HepG2 (cell line): ENCODE measurements around the gene STUB1. TPM values are rescaled to one million over a fixed set of nuclear protein-coding genes. Genes with fewer than 3 reads are reported as not detected.

ENCODE experiments used
- AHR ChIP-seq: IDR thresholded peaks from 2 replicates; pipeline ENCODE4 v1.6.1; 2018; ENCODE audit warnings: missing genetic modification reagents, missing compliant biosample characterization
- CBX5 ChIP-seq: sonication (generic); formaldehyde crosslinking; IDR thresholded peaks from 2 replicates; pipeline ENCODE4 v1.4.0; 2020; ENCODE audit warnings: missing genetic modification reagents, borderline replicate concordance
- CEBPB ChIP-seq: IDR thresholded peaks from 2 replicates; pipeline ENCODE4 v1.6.1; 2011; ENCODE audit warnings: low read depth, low read length, improper control_type of control experiment, borderline replicate concordance
- EHMT2 ChIP-seq: fragments of 200-600 bp; sonication (generic); IDR thresholded peaks from 2 replicates; pipeline ENCODE4 v1.7.0; 2017; ENCODE audit warnings: antibody characterized with exemption, low read depth, low read length, borderline replicate concordance
- FOXP1 ChIP-seq, 2 experiments: fragments of 450-650 bp in 1 of 2; IDR thresholded peaks; 2 replicates each; pipeline ENCODE4 v1.6.1; 2017 to 2018; ENCODE audit warnings: antibody characterized with exemption in 1 of 2
- HCFC1 ChIP-seq: fragments of 150-350 bp; IDR thresholded peaks from 2 replicates; pipeline ENCODE4 v1.6.1; 2014; ENCODE audit warnings: low read depth, low read length
- HNRNPL ChIP-seq: fragments of 200-400 bp; formaldehyde crosslinking; IDR thresholded peaks from 2 replicates; pipeline ENCODE4 v1.6.1; 2017; ENCODE audit warnings: mild to moderate bottlenecking, low read depth, low read length
- KDM3A ChIP-seq: IDR thresholded peaks from 2 replicates; pipeline ENCODE4 v1.6.1; 2018; ENCODE audit warnings: low read depth, missing compliant biosample characterization
- NFKBIZ ChIP-seq: IDR thresholded peaks from 2 replicates; pipeline ENCODE4 v1.6.1; 2018; ENCODE audit warnings: missing genetic modification reagents, missing compliant biosample characterization
- PHF8 ChIP-seq: sonication (generic); formaldehyde crosslinking; IDR thresholded peaks from 2 replicates; pipeline ENCODE4 v1.5.0; 2020; ENCODE audit warnings: missing genetic modification reagents
- PRDM10 ChIP-seq: sonication (generic); formaldehyde crosslinking; IDR thresholded peaks from 2 replicates; pipeline ENCODE4 v1.4.0; 2020; ENCODE audit warnings: low read depth, missing genetic modification reagents
- SRSF9 ChIP-seq: fragments of 200-400 bp; formaldehyde crosslinking; IDR thresholded peaks from 2 replicates; pipeline ENCODE4 v1.6.1; 2018; ENCODE audit warnings: borderline replicate concordance, mild to moderate bottlenecking, low read depth, low read length; ENCODE audit not compliant: insufficient read depth, poor library complexity, severe bottlenecking
- TEAD3 ChIP-seq: optimal IDR thresholded peaks from 2 replicates; pipeline ENCODE3; 2016; ENCODE audit warnings: borderline replicate concordance
- ZKSCAN8 ChIP-seq: IDR thresholded peaks from 2 replicates; pipeline ENCODE4 v1.6.1; 2016; ENCODE audit warnings: borderline replicate concordance, missing genetic modification reagents, missing compliant biosample characterization
- ZNF512B ChIP-seq: sonication (generic); formaldehyde crosslinking; IDR thresholded peaks from 2 replicates; pipeline ENCODE4 v1.5.1; 2020; ENCODE audit warnings: missing genetic modification reagents, mild to moderate bottlenecking, borderline replicate concordance
- ZNF619 ChIP-seq: sonication (generic); formaldehyde crosslinking; IDR thresholded peaks from 2 replicates; pipeline ENCODE4 v1.4.0; 2020; ENCODE audit warnings: mild to moderate bottlenecking, missing genetic modification reagents
- ZNF678 ChIP-seq: sonication (generic); formaldehyde crosslinking; IDR thresholded peaks from 2 replicates; pipeline ENCODE4 v1.4.0; 2020; ENCODE audit warnings: mild to moderate bottlenecking, missing genetic modification reagents
- ZNF691 ChIP-seq: sonication (generic); formaldehyde crosslinking; IDR thresholded peaks from 2 replicates; pipeline ENCODE4 v1.4.0; 2020; ENCODE audit warnings: missing genetic modification reagents, low read depth, mild to moderate bottlenecking, borderline replicate concordance
- ZNF7 ChIP-seq: IDR thresholded peaks from 2 replicates; pipeline ENCODE4 v1.6.1; 2016; ENCODE audit warnings: missing biosample characterization, missing genetic modification reagents
- ZNF747 ChIP-seq: sonication (generic); formaldehyde crosslinking; IDR thresholded peaks from 2 replicates; pipeline ENCODE4 v1.8.1; 2023; ENCODE audit warnings: missing genetic modification reagents, mild to moderate bottlenecking, borderline replicate concordance
- ZNF883 ChIP-seq: sonication (generic); formaldehyde crosslinking; IDR thresholded peaks from 2 replicates; pipeline ENCODE4 v1.5.1; 2020; ENCODE audit warnings: mild to moderate bottlenecking, missing genetic modification reagents; ENCODE audit errors: not compliant biosample characterization
- polyA plus RNA-seq, 8 experiments: library from polyadenylated mRNA; depleted of rRNA in 3 of 8; stranded (reverse) in 7 of 8; unstranded in 1 of 8; fragments of >200 nt; fragmentation: Illumina TruSeq in 4 of 8; extraction: Trizol in 4 of 8; gene quantifications; 2 replicates each; pipeline versions ENCODE4 v1.2.1 to v1.2.3, GENCODE V29; 2011 to 2016; ENCODE audit warnings: low read depth in 4 of 8, missing spikeins in 1 of 8, mixed read lengths in 1 of 8; ENCODE audit not compliant: insufficient read depth in 1 of 8
- total RNA-seq, 5 experiments: library from RNA; depleted of rRNA; stranded (reverse); fragments of >200 nt; fragmentation: Illumina TruSeq; extraction: Trizol; gene quantifications; 2 replicates each; pipeline ENCODE4 v1.2.3, GENCODE V29; 2016; ENCODE audit warnings: low read depth in 1 of 5

Gene STUB1
- total and polyA plus RNA-seq, 2 of the 13 experiments (the other 11 are each of a cell fraction or from before 2014, with no cell fraction given) = 52.9 to 78.2 TPM

- TF ChIP-seq ZNF678 (CRISPR knock-in tag) (no peak), HNRNPL (no peak), PRDM10 (CRISPR knock-in tag) (no peak), ZNF512B (CRISPR knock-in tag) (no peak), ZNF691 (CRISPR knock-in tag) (no peak), ZNF619 (CRISPR knock-in tag) (no peak), ZNF883 (CRISPR knock-in tag) (peak; percentile 60), SRSF9 (no peak), CBX5 (CRISPR knock-in tag) (no peak), KDM3A (CRISPR knock-in tag) (no peak), ZKSCAN8 (CRISPR knock-in tag) (no peak), ZNF747 (0 out of 2 replicates have a peak, but pooled peaks have one; percentile 29), CEBPB (no peak), ZNF7 (CRISPR knock-in tag) (no peak), FOXP1 (IDR thresholded peaks at IDR 0.05) (no peak), FOXP1 (CRISPR knock-in tag; IDR thresholded peaks at IDR 0.05) (no peak), HCFC1 (no peak), AHR (CRISPR knock-in tag) (no peak), EHMT2 (no peak), NFKBIZ (CRISPR knock-in tag) (no peak), TEAD3 (CRISPR knock-in tag) (no peak), PHF8 (CRISPR knock-in tag) (peak; percentile 42; the same call in 1 of the 2 replicates)
Observed at GRCh38 chr16:714558-715476, 34.6 kb downstream of the STUB1 start, which contains the start of gene METRN (continued).
